GM18907 (cell line): Measurements from ENCODE around the gene HOXC11.

Experiments used
- ATAC-seq: cut with Tn5 transposase; IDR thresholded peaks from one replicate; pipeline ENCODE4 v1.9.1; 2021; ENCODE audit warnings: mild to moderate bottlenecking, moderate library complexity; ENCODE audit not compliant: unreplicated experiment

HOXC11 gene

GRCh38 chr12:53971686-53972085 is 1.2 kb upstream of the HOXC11 start:
- ATAC-seq = no peak

GRCh38 chr12:53972152-53972702 is 699 bp upstream of the HOXC11 start:
- no peak for ATAC-seq

GRCh38 chr12:53973236-53974042 is 513 bp downstream of the HOXC11 start:
- no peak for ATAC-seq

GRCh38 chr12:53974084-53975063 is 1.4 kb downstream of the HOXC11 start, which contains the start of gene HOTAIR:
TSS of gene HOTAIR (minus strand) at chr12:53974954.
- no peak for ATAC-seq

- ATAC-seq = no peak
Observed at GRCh38 chr12:53975064-53975471, 2.1 kb downstream of the HOXC11 start.

GRCh38 chr12:53975479-53976152 is 2.7 kb downstream of the HOXC11 start:
- no peak for ATAC-seq

- ATAC-seq = no peak
Observed at GRCh38 chr12:53976172-53976822, 3.4 kb downstream of the HOXC11 start.

- no peak for ATAC-seq
Observed at GRCh38 chr12:53976823-53977595, 4.1 kb downstream of the HOXC11 start.

GRCh38 chr12:53977596-53978445 is 4.9 kb downstream of the HOXC11 start:
- no peak for ATAC-seq

- ATAC-seq = no peak
Observed at GRCh38 chr12:53978477-53979356, 5.8 kb downstream of the HOXC11 start.

- ATAC-seq = no peak
Observed at GRCh38 chr12:53980104-53980801, 7.3 kb downstream of the HOXC11 start.

GRCh38 chr12:53980802-53981496 is 8.0 kb downstream of the HOXC11 start:
- ATAC-seq = no peak

- no peak for ATAC-seq
Observed at GRCh38 chr12:53981634-53982565, 9.0 kb downstream of the HOXC11 start.

GRCh38 chr12:53982648-53983567 is 10.0 kb downstream of the HOXC11 start:
- ATAC-seq = no peak
